ENCODE data around the gene NLRC5. TPM values are rescaled to one million over a fixed set of nuclear protein-coding genes. Genes with fewer than 3 reads are reported as not detected.

NLRC5 gene
- polyA plus RNA-seq, 1 experiment, result 19.2 TPM

- no peak for DNase-seq (ENCODE audit: low read depth)
- Histone ChIP-seq H3K4me3 (ENCODE audit: low read depth, low read length) (no peak overlapping the region), H3K27me3 (ENCODE audit: control insufficient read depth, insufficient read depth, low read length) (no peaks in the 10 kb centered on the region), H3K36me3 (ENCODE audit: control insufficient read depth, insufficient read depth, low read length) (peaks cover 9% of the 10 kb centered on the region)
- ChIA-PET POLR2A (no interaction called here), CTCF (interaction anchor here (0.6 to 2.9 kb wide), 16 partner anchors 12 to 252 kb away, joined by 3 to 19 read pairs (median 5); partner anchors contain the start of gene SLC12A3)
- TF ChIP-seq CTCF (IDR thresholded peaks at IDR 0.05; ENCODE audit: insufficient read depth, low read depth, low read length), result no peak
Observed at GRCh38 chr16:57044931-57045693, 55.8 kb downstream of the NLRC5 start.

- POLR2A ChIA-PET, result no interaction called here
- H3K36me3 ChIP-seq (ENCODE audit: control insufficient read depth, insufficient read depth, low read length), result peaks cover 4% of the 10 kb centered on the region
- H3K27me3 ChIP-seq (ENCODE audit: control insufficient read depth, insufficient read depth, low read length), result no peaks in the 10 kb centered on the region
- TF ChIP-seq CTCF (IDR thresholded peaks at IDR 0.05; ENCODE audit: insufficient read depth, low read depth, low read length), result peak; percentile 83
- no peak for DNase-seq (ENCODE audit: low read depth)
- CTCF ChIA-PET, result interaction anchor here (0.6 to 2.9 kb wide), 19 partner anchors 11 to 253 kb away, joined by 3 to 19 read pairs (median 5); partner anchors contain the start of gene SLC12A3
- H3K4me3 ChIP-seq (ENCODE audit: low read depth, low read length), result no peak overlapping the region
Observed at GRCh38 chr16:57045694-57046381, 56.5 kb downstream of the NLRC5 start.

DNA sequence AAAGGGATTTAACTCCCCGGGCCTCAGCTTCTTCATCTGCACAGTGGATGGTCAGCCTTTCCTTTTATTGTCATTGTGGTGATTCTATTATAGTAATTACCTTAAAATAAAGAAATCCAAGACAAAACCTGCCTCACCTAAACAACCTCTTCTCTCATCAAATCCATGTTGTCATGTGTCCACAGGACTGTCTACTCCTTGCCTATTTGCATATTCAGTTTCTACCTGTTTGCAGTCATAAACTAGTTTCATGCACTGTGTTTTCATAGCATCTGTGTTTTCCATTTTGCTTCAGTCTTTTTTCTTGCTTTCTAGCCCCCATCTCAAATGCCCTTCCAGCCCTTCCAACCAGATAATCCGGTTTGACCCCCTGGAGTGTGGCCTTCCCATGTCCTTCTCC is 58.7 kb downstream of the NLRC5 start:
- H3K36me3 ChIP-seq (ENCODE audit: control insufficient read depth, insufficient read depth, low read length), result peaks cover 9% of the 10 kb centered on the region
- no peaks in the 10 kb centered on the region for H3K27me3 ChIP-seq (ENCODE audit: control insufficient read depth, insufficient read depth, low read length)
- H3K4me3 ChIP-seq (ENCODE audit: low read depth, low read length), result no peak overlapping the region
- ChIA-PET POLR2A (no interaction called here), CTCF (no interaction called here)
- no peak for DNase-seq (ENCODE audit: low read depth)
- no peak for TF ChIP-seq CTCF (IDR thresholded peaks at IDR 0.05; ENCODE audit: insufficient read depth, low read depth, low read length)

- H3K36me3 ChIP-seq (ENCODE audit: control insufficient read depth, insufficient read depth, low read length), result peaks cover 11% of the 10 kb centered on the region
- H3K4me3 ChIP-seq (ENCODE audit: low read depth, low read length), result no peak overlapping the region
- TF ChIP-seq CTCF (IDR thresholded peaks at IDR 0.05; ENCODE audit: insufficient read depth, low read depth, low read length), result no peak
- no peaks in the 10 kb centered on the region for H3K27me3 ChIP-seq (ENCODE audit: control insufficient read depth, insufficient read depth, low read length)
- DNase-seq (ENCODE audit: low read depth), result no peak
- CTCF ChIA-PET, result no interaction called here
- POLR2A ChIA-PET, result no interaction called here
Observed at GRCh38 chr16:57049678-57050077, 60.3 kb downstream of the NLRC5 start.

GRCh38 chr16:57051696-57052228 is 62.4 kb downstream of the NLRC5 start:
- TF ChIP-seq CTCF (IDR thresholded peaks at IDR 0.05; ENCODE audit: insufficient read depth, low read depth, low read length), result no peak
- POLR2A ChIA-PET, result no interaction called here
- no peaks in the 10 kb centered on the region for H3K27me3 ChIP-seq (ENCODE audit: control insufficient read depth, insufficient read depth, low read length)
- peaks cover 16% of the 10 kb centered on the region for H3K36me3 ChIP-seq (ENCODE audit: control insufficient read depth, insufficient read depth, low read length)
- CTCF ChIA-PET, result no interaction called here
- no peak overlapping the region for H3K4me3 ChIP-seq (ENCODE audit: low read depth, low read length)
- no peak for DNase-seq (ENCODE audit: low read depth)

Measured in BJ (cell line).